SKM-1 treated with dmso at 0.1 percent for 144 hours (cell line): ENCODE measurements around the gene ALG2.
A peak's percentile ranks its signal among the peaks of the same experiment; 100 is the strongest.

Experiments
- DNase-seq: peaks from one replicate; lab custom pipeline; 2025; ENCODE audit not compliant: unreplicated experiment; lab: John Stamatoyannopoulos, UW

The ALG2 gene

GRCh38 chr9:99221621-99222415 lies at the start of gene ALG2, which contains the start of gene SEC61B:
Gene ALG2, minus strand, starts transcription at chr9:99221942. Its CDS starts 48 bp downstream, at chr9:99221894.
Gene SEC61B, plus strand, starts transcription at chr9:99222282. Its CDS starts 82 bp downstream, at chr9:99222364.
- DNase-seq, result peak; percentile 76

DNA sequence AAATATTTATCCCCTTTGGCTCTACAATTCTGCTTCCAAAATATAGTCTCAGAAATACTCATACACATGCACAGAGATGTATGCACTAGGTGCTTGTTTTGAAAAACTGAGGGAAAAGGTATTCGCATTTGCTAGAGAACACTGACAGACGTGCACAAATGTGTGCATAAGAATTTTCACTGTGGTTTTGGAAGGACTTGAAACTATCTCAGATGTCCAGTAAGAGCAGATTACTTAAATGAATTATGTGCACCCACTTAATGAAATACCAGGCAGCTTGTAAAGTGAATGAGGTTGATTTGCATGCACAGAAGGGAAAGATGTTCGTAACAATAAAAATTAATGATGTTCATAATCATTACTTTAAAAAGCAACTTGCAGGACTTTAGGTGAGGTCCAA lies 48.7 kb upstream of the ALG2 start:
- DNase-seq, result no peak

GRCh38 chr9:99269416-99269815 lies 47.7 kb upstream of the ALG2 start:
- no peak for DNase-seq

- no peak for DNase-seq
Measured at GRCh38 chr9:99266255-99267023, 44.7 kb upstream of the ALG2 start.

- DNase-seq, result no peak
Measured at GRCh38 chr9:99265691-99266090, 43.9 kb upstream of the ALG2 start.

GRCh38 chr9:99264070-99264680 lies 42.4 kb upstream of the ALG2 start:
- DNase-seq, result no peak

- no peak for DNase-seq
Measured at GRCh38 chr9:99262949-99263418, 41.2 kb upstream of the ALG2 start.

DNA sequence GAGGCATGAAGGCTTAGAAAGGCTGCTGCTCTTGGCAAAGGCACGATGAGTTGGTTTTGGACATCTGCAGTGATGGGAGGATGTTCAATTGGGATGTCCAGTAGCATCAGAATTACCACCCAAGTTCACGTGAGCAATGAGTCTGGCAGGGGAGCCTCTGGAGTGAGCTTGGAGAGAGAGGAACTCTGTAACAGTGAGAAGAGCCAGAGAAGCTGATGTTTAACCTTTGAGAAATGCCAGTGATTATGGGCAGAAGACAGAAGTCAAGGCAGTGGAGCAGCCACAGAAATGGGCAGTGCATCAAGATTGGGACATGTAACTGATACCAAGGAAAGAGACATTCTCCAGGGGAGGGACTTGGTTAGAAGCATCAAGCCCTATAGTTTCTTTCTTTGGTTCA lies 40.2 kb upstream of the ALG2 start:
- no peak for DNase-seq

DNA sequence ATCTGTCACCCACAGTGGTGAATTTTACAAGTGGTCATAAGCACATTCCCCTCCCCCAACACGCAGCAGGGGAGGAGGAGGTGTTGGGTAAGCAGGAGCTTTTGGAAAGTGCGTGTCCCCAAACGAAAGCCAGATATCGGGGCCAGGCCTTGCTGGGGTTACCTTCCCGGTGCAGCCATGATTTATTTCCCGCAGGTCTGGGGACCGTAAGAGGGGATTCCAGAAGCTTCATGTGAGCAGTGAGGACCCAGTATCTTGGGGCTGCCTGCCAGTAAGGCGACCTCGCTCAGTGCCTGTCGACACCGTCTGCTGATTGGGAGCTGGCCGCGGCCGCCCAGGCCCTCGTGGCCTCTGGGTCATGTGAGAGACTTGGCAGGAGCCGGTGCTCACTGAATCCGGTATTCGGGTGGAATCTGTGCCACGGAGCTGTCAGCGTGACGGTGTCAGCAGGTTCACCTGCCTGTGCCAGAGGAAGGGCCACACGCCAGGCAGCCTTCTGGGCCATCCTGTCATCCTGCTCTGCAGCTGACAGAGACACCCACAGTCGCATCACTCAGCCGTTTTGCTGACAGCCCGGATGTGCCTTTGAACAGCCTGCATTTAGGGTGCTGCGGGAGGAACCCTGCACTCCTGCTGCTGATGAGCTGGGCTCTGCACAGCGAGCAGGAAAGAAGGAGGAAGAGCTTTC lies 37.6 kb upstream of the ALG2 start:
- no peak for DNase-seq

DNA sequence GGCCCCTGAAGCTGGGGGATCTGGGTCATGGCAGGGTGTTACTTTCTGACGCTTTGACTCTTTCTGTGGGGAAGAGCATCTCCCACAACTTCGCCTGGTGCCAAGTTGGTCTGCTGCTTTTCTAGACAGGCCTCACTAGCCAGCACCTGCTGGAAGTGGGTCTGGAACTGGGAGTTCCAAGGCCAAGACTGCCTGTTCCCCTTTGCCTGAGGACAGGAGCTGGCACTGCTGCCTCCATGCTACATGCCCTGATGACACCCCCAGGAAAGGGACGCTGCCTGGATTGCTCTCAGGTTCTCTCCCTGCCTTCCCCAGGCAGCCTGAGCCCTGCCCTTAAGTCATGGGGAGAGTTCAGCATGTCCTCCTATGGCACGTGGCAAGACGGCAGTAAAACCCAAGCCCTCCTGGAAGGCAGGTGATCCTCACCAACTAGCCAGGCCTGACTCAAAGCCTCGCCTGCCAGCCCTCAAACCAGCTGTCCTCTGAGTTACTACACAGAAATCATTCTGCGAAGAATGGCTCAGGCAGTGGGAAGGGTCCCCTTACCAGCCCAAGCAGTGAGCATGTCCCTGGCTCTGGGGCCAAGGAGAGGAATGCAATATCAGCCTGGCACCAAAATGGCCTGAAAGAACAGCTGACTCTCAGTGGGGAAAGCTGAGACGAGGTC lies 36.1 kb upstream of the ALG2 start:
- no peak for DNase-seq

DNA sequence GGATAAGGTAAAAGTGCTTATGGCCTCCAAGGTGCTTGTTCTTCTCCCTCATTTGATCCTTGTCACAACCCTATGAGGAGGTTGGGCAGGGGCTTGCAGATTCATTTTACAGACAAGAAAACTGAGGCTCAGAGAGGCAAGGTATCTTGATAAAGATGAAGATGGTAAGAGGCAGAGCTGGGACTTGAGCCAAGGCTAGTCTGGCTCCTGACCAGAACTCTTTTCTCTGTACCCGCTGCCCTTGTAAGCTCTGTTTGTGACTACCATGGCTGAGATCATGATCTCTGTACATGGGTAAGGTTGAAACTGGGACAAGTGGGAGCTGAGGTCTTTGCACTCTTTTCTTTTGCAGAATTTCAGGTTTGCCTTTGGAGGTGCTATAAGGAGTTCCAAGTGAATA lies 33.9 kb upstream of the ALG2 start:
- DNase-seq, result no peak

DNA sequence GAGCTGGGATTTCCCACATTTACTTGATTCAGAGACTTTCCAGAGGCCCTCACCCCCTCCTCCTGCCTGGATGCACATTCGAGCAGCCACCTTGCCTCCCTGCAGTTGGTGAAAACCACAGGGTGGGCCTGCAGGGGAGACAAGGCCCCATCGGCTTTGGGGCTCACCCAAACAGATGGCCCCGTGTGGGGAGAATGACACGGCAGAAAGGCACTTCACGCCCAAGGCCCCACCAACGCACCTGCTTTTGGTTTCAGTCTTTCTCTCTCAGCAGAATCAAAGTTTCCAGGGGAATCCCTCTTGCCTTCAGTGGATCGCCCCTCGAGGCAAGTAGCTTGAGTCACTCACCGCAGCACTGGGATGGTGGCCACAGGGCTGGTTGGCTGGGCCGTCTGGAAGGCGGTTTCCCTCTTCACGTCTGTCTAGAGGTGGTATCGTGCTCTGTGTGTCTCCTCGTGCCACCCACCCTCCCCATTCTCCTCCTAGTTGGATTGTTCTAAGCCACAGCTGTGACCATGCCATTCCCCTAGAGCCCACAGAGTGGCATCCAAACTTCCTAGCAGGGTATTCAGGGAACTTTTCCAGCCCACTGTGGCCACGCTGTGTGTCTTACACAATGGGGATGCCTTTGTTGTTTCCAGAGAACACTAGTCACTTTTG lies 32.2 kb upstream of the ALG2 start:
- DNase-seq, result no peak

GRCh38 chr9:99253134-99253533 lies 31.4 kb upstream of the ALG2 start:
- DNase-seq, result no peak

GRCh38 chr9:99251157-99251556 lies 29.4 kb upstream of the ALG2 start:
- no peak for DNase-seq

- DNase-seq, result no peak
Measured at GRCh38 chr9:99249619-99250018, 27.9 kb upstream of the ALG2 start.

- DNase-seq, result no peak
Measured at GRCh38 chr9:99244344-99245260, 22.9 kb upstream of the ALG2 start.

GRCh38 chr9:99241106-99241505 lies 19.4 kb upstream of the ALG2 start:
- DNase-seq, result no peak

- DNase-seq, result no peak
Measured at GRCh38 chr9:99239341-99240060, 17.8 kb upstream of the ALG2 start.
